ENCODE results near the gene IRF1. TPM values are rescaled to one million over a fixed set of nuclear protein-coding genes. Genes with fewer than 3 reads are reported as not detected.
"Not testable (repeated sequence)": the region's sequence is repeated elsewhere in the genome, so short reads cannot be mapped to it uniquely, and the experiment has no call there.

The IRF1 gene
- total RNA-seq, 1 donor from 2014 or later: 155 TPM

GRCh38 chr5:132489871-132490483, 596 bp downstream of the IRF1 start:
- H3K36me3 Mint-ChIP-seq (ENCODE audit: low read depth): peaks cover 51% of the 10 kb centered on the region

GRCh38 chr5:132489051-132489770, 1.4 kb downstream of the IRF1 start:
- intact Hi-C loops (cut with micrococcal nuclease): no loop called here
- peak overlapping the region; percentile 95 for H3K4me3 Mint-ChIP-seq (ENCODE audit: low read depth)
- H3K27me3 Mint-ChIP-seq (ENCODE audit: low read depth): no peaks in the 10 kb centered on the region
- H3K36me3 Mint-ChIP-seq (ENCODE audit: low read depth): peaks cover 59% of the 10 kb centered on the region
- H3K4me1 Mint-ChIP-seq (ENCODE audit: low read depth): peaks cover 71% of the 10 kb centered on the region
- H3K9me3 Mint-ChIP-seq: no peaks in the 10 kb centered on the region
- H3K27ac Mint-ChIP-seq: peak overlapping the region; percentile 81
- peak; percentile 14 for DNase-seq (ENCODE audit: low spot score)

More at GRCh38 chr5:132489871-132490483, 596 bp downstream of the IRF1 start:
- intact Hi-C loops (cut with micrococcal nuclease): loop anchor here (1.0 to 10.0 kb wide), 8 partner anchors 24 to 1502 kb away; partner anchors contain the start of genes AFF4, HSPA4 and SLC22A4
- peak overlapping the region; percentile 81 for H3K27ac Mint-ChIP-seq
- peak overlapping the region; percentile 95 for H3K4me3 Mint-ChIP-seq (ENCODE audit: low read depth)
- H3K4me1 Mint-ChIP-seq (ENCODE audit: low read depth): peaks cover 73% of the 10 kb centered on the region
- peak; percentile 48 for DNase-seq (ENCODE audit: low spot score)
- no peaks in the 10 kb centered on the region for H3K9me3 Mint-ChIP-seq
- no peaks in the 10 kb centered on the region for H3K27me3 Mint-ChIP-seq (ENCODE audit: low read depth)

GRCh38 chr5:132488590-132488989, 2.0 kb downstream of the IRF1 start:
- intact Hi-C loops (cut with micrococcal nuclease): no loop called here
- Mint-ChIP-seq H3K27ac (peak overlapping the region; percentile 81), H3K36me3 (ENCODE audit: low read depth) (peaks cover 65% of the 10 kb centered on the region), H3K27me3 (ENCODE audit: low read depth) (no peaks in the 10 kb centered on the region), H3K9me3 (no peaks in the 10 kb centered on the region), H3K4me3 (ENCODE audit: low read depth) (peak overlapping the region; percentile 95), H3K4me1 (ENCODE audit: low read depth) (peaks cover 71% of the 10 kb centered on the region)
- DNase-seq (ENCODE audit: low spot score): no peak

- H3K27me3 Mint-ChIP-seq (ENCODE audit: low read depth): no peaks in the 10 kb centered on the region
- H3K36me3 Mint-ChIP-seq (ENCODE audit: low read depth): peaks cover 69% of the 10 kb centered on the region
- peak overlapping the region; percentile 95 for H3K4me3 Mint-ChIP-seq (ENCODE audit: low read depth)
- DNase-seq (ENCODE audit: low spot score): peak; percentile 13
- intact Hi-C loops (cut with micrococcal nuclease): no loop called here
- H3K9me3 Mint-ChIP-seq: no peaks in the 10 kb centered on the region
- H3K27ac Mint-ChIP-seq: peak overlapping the region; percentile 80
- H3K4me1 Mint-ChIP-seq (ENCODE audit: low read depth): peaks cover 65% of the 10 kb centered on the region
These were observed 2.6 kb downstream of the IRF1 start for GRCh38 chr5:132487841-132488555.

- H3K27ac Mint-ChIP-seq: peak overlapping the region; percentile 80
- intact Hi-C loops (cut with micrococcal nuclease): no loop called here
- H3K9me3 Mint-ChIP-seq: no peaks in the 10 kb centered on the region
- H3K4me3 Mint-ChIP-seq (ENCODE audit: low read depth): peak overlapping the region; percentile 95
- H3K4me1 Mint-ChIP-seq (ENCODE audit: low read depth): peaks cover 58% of the 10 kb centered on the region
- DNase-seq (ENCODE audit: low spot score): no peak
- no peaks in the 10 kb centered on the region for H3K27me3 Mint-ChIP-seq (ENCODE audit: low read depth)
- peaks cover 74% of the 10 kb centered on the region for H3K36me3 Mint-ChIP-seq (ENCODE audit: low read depth)
These were observed 3.5 kb downstream of the IRF1 start for GRCh38 chr5:132487095-132487428.

- Mint-ChIP-seq H3K36me3 (ENCODE audit: low read depth) (peaks cover 77% of the 10 kb centered on the region), H3K4me1 (ENCODE audit: low read depth) (peaks cover 54% of the 10 kb centered on the region), H3K27me3 (ENCODE audit: low read depth) (no peaks in the 10 kb centered on the region), H3K27ac (peak overlapping the region; percentile 80), H3K9me3 (no peaks in the 10 kb centered on the region), H3K4me3 (ENCODE audit: low read depth) (peak overlapping the region; percentile 95)
- no peak for DNase-seq (ENCODE audit: low spot score)
- intact Hi-C loops (cut with micrococcal nuclease): no loop called here
These were observed 4.1 kb downstream of the IRF1 start for GRCh38 chr5:132486318-132487094.

GRCh38 chr5:132485641-132486317, 4.8 kb downstream of the IRF1 start:
- intact Hi-C loops (cut with micrococcal nuclease): no loop called here
- DNase-seq (ENCODE audit: low spot score): no peak
- Mint-ChIP-seq H3K36me3 (ENCODE audit: low read depth) (peaks cover 84% of the 10 kb centered on the region), H3K9me3 (no peaks in the 10 kb centered on the region), H3K27ac (peak overlapping the region; percentile 46), H3K4me1 (ENCODE audit: low read depth) (peaks cover 54% of the 10 kb centered on the region), H3K27me3 (ENCODE audit: low read depth) (no peaks in the 10 kb centered on the region), H3K4me3 (ENCODE audit: low read depth) (peak overlapping the region; percentile 95)

- H3K36me3 Mint-ChIP-seq (ENCODE audit: low read depth): peaks cover 85% of the 10 kb centered on the region
- intact Hi-C loops (cut with micrococcal nuclease); H3K27me3 Mint-ChIP-seq (ENCODE audit: low read depth); DNase-seq (ENCODE audit: low spot score); H3K9me3 Mint-ChIP-seq: not testable (repeated sequence)
- H3K4me3 Mint-ChIP-seq (ENCODE audit: low read depth): peak overlapping the region; percentile 95
- H3K4me1 Mint-ChIP-seq (ENCODE audit: low read depth): peaks cover 55% of the 10 kb centered on the region
- peak overlapping the region; percentile 46 for H3K27ac Mint-ChIP-seq
These were observed 5.5 kb downstream of the IRF1 start for GRCh38 chr5:132484876-132485640.

- Mint-ChIP-seq H3K27ac (peak overlapping the region; percentile 53), H3K4me3 (ENCODE audit: low read depth) (no peak overlapping the region), H3K9me3 (no peaks in the 10 kb centered on the region), H3K4me1 (ENCODE audit: low read depth) (peaks cover 60% of the 10 kb centered on the region), H3K27me3 (ENCODE audit: low read depth) (no peaks in the 10 kb centered on the region), H3K36me3 (ENCODE audit: low read depth) (peaks cover 78% of the 10 kb centered on the region)
- intact Hi-C loops (cut with micrococcal nuclease): no loop called here
- DNase-seq (ENCODE audit: low spot score): no peak
These were observed 6.2 kb downstream of the IRF1 start for GRCh38 chr5:132484391-132484725.

- H3K36me3 Mint-ChIP-seq (ENCODE audit: low read depth): peaks cover 73% of the 10 kb centered on the region
These were observed 6.7 kb downstream of the IRF1 start for GRCh38 chr5:132483661-132484390.

GRCh38 chr5:132483101-132483500, 7.5 kb downstream of the IRF1 start:
- DNase-seq (ENCODE audit: low spot score): no peak
- peaks cover 65% of the 10 kb centered on the region for H3K36me3 Mint-ChIP-seq (ENCODE audit: low read depth)

More at GRCh38 chr5:132483661-132484390, 6.7 kb downstream of the IRF1 start:
- H3K27ac Mint-ChIP-seq: peak overlapping the region; percentile 53
- no peaks in the 10 kb centered on the region for H3K9me3 Mint-ChIP-seq
- no peak for DNase-seq (ENCODE audit: low spot score)
- intact Hi-C loops (cut with micrococcal nuclease): no loop called here
- H3K4me3 Mint-ChIP-seq (ENCODE audit: low read depth): no peak overlapping the region
- no peaks in the 10 kb centered on the region for H3K27me3 Mint-ChIP-seq (ENCODE audit: low read depth)
- H3K4me1 Mint-ChIP-seq (ENCODE audit: low read depth): peaks cover 59% of the 10 kb centered on the region

More at GRCh38 chr5:132483101-132483500, 7.5 kb downstream of the IRF1 start:
- no peak overlapping the region for H3K4me3 Mint-ChIP-seq (ENCODE audit: low read depth)
- H3K4me1 Mint-ChIP-seq (ENCODE audit: low read depth): peaks cover 51% of the 10 kb centered on the region
- intact Hi-C loops (cut with micrococcal nuclease): no loop called here
- H3K27ac Mint-ChIP-seq: peak overlapping the region; percentile 49
- H3K9me3 Mint-ChIP-seq: no peaks in the 10 kb centered on the region
- no peaks in the 10 kb centered on the region for H3K27me3 Mint-ChIP-seq (ENCODE audit: low read depth)

Data from activated T-helper 2 cell treated with anti-CD3 and anti-CD28 coated beads, Interferon-gamma antibody, Interleukin-2, Interleukin-4, amounts not matched to agents 10 μg/mL and 5 μg/mL and 100 μg/mL, durations not matched to agents 14 hours and 24 hours and 36 hours (primary cell).